ENCODE measurements around the gene TJAP1.

Gene TJAP1

GRCh38 chr6:43494766-43495165 is 17.4 kb downstream of the TJAP1 start:
- peaks cover 7% of the 10 kb centered on the region for H3K4me1 ChIP-seq (ENCODE audit: control insufficient read depth, insufficient read depth, low read length)
- TF ChIP-seq ZNF157 (tag by site-specific recombination; IDR thresholded peaks at IDR 0.05), result no peak
- no peak for TF ChIP-seq ZNF513 (tag by site-specific recombination; IDR thresholded peaks at IDR 0.05)
- no peak for TF ChIP-seq GLIS2 (tag by site-specific recombination; IDR thresholded peaks at IDR 0.05)
- TF ChIP-seq ZNF596 (tag by site-specific recombination; IDR thresholded peaks at IDR 0.05), result no peak
- no peak for TF ChIP-seq ZNF211 (tag by site-specific recombination; IDR thresholded peaks at IDR 0.05; ENCODE audit: low read depth)
- no peak for TF ChIP-seq ZNF514 (tag by site-specific recombination; IDR thresholded peaks at IDR 0.05)
- no peak for TF ChIP-seq ZNF626 (tag by site-specific recombination; IDR thresholded peaks at IDR 0.05)
- TF ChIP-seq ZNF2 (tag by site-specific recombination; IDR thresholded peaks at IDR 0.05), result no peak
- no peak for TF ChIP-seq KLF7 (tag by site-specific recombination; IDR thresholded peaks at IDR 0.05; ENCODE audit: borderline replicate concordance)
- H3K9me3 ChIP-seq (ENCODE audit: control insufficient read depth, insufficient read depth, low read depth, low read length), result no peaks in the 10 kb centered on the region
- H3K27ac ChIP-seq (ENCODE audit: extremely low read depth, low read depth, low read length), result no peak overlapping the region
- H3K4me3 ChIP-seq (ENCODE audit: low read depth, low read length), result no peak overlapping the region
- POLR2A ChIA-PET, result interaction anchor here (0.8 to 1.2 kb wide), 3 partner anchors 12 to 125 kb away, joined by 3 to 4 read pairs (median 3); partner anchors contain the start of gene ZNF318
- peaks cover 9 to 46% of the 10 kb centered on the region in 2 experiments; a peak in 2 of 3 replicates for H3K36me3 ChIP-seq (ENCODE audit: control insufficient read depth in 2 of 2, insufficient read depth in 1 of 2, low read length in 2 of 2)
- CTCF ChIA-PET, result interaction anchor here (0.5 to 11.2 kb wide), 10 partner anchors 8 to 594 kb away, joined by 3 to 142 read pairs (median 7); partner anchors contain the start of genes ABCC10, DLK2 and LRRC73

DNA sequence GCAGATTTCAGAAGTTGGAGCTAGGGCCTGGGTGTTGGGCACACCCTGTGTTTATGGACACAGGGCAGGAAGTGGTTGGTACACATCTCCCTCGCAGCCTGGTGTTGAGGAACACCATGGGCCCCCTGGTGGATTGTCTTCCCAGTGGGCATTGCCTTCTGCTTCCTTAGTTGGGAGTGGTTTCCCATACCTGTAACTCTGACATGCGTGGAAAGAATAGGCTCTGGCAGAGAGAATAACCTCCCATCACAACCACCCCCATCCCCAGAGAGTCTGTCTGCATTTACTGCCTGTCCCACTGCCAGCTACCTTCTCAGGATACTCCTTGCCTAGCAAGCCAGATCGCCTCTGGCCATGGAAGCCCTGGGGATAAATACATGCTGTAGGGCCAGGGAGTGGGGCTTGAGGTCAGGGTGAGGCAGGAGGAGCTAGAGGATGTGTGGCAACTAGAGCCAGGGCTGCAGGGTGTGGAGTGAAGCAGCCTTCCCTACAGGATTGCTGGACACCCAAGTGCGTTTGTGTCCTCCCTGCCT is 18.1 kb downstream of the TJAP1 start:
- POLR2A ChIA-PET, result interaction anchor here (0.9 to 1.8 kb wide), 4 partner anchors 11 to 126 kb away, joined by 3 to 5 read pairs (median 4); partner anchors contain the start of genes TJAP1 and ZNF318
- CTCF ChIA-PET, result interaction anchor here (0.6 to 11.2 kb wide), 17 partner anchors 9 to 635 kb away, joined by 3 to 142 read pairs (median 8); partner anchors contain the start of genes DLK2 and LRRC73

More for the DNA sequence above, 18.1 kb downstream of the TJAP1 start:
- peaks cover 9 to 48% of the 10 kb centered on the region in 2 experiments; a peak in 2 of 3 replicates for H3K36me3 ChIP-seq (ENCODE audit: control insufficient read depth in 2 of 2, insufficient read depth in 1 of 2, low read length in 2 of 2)
- H3K9me3 ChIP-seq (ENCODE audit: control insufficient read depth, insufficient read depth, low read depth, low read length), result no peaks in the 10 kb centered on the region
- H3K4me3 ChIP-seq (ENCODE audit: low read depth, low read length), result no peak overlapping the region
- H3K4me1 ChIP-seq (ENCODE audit: control insufficient read depth, insufficient read depth, low read length), result peaks cover 7% of the 10 kb centered on the region
- no peak overlapping the region for H3K27ac ChIP-seq (ENCODE audit: extremely low read depth, low read depth, low read length)
- TF ChIP-seq ZNF394 (tag by site-specific recombination; IDR thresholded peaks at IDR 0.05; ENCODE audit: borderline replicate concordance), result peak; percentile 27; the same call in 1 of the 2 replicates
- no peak for TF ChIP-seq ZNF239 (tag by site-specific recombination; IDR thresholded peaks at IDR 0.05)
- TF ChIP-seq ZNF140 (tag by site-specific recombination; IDR thresholded peaks at IDR 0.05), result no peak
- TF ChIP-seq CTCF (tag by site-specific recombination; IDR thresholded peaks at IDR 0.05), result 0 out of 2 replicates have a peak, but pooled peaks have one; percentile 31
- no peak for TF ChIP-seq ZNF366 (tag by site-specific recombination; conservative IDR thresholded peaks at IDR 0.05)
- TF ChIP-seq, protein P1, sequence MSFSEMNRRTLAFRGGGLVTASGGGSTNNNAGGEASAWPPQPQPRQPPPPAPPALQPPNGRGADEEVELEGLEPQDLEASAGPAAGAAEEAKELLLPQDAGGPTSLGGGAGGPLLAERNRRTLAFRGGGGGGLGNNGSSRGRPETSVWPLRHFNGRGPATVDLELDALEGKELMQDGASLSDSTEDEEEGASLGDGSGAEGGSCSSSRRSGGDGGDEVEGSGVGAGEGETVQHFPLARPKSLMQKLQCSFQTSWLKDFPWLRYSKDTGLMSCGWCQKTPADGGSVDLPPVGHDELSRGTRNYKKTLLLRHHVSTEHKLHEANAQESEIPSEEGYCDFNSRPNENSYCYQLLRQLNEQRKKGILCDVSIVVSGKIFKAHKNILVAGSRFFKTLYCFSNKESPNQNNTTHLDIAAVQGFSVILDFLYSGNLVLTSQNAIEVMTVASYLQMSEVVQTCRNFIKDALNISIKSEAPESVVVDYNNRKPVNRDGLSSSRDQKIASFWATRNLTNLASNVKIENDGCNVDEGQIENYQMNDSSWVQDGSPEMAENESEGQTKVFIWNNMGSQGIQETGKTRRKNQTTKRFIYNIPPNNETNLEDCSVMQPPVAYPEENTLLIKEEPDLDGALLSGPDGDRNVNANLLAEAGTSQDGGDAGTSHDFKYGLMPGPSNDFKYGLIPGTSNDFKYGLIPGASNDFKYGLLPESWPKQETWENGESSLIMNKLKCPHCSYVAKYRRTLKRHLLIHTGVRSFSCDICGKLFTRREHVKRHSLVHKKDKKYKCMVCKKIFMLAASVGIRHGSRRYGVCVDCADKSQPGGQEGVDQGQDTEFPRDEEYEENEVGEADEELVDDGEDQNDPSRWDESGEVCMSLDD (tag by site-specific recombination; IDR thresholded peaks at IDR 0.05), result no peak
- no peak for TF ChIP-seq ZNF792 (tag by site-specific recombination; IDR thresholded peaks at IDR 0.05)
- no peak for TF ChIP-seq ZNF747 (tag by site-specific recombination; IDR thresholded peaks at IDR 0.05)
- TF ChIP-seq OSR2 (tag by site-specific recombination; IDR thresholded peaks at IDR 0.05), result no peak
- TF ChIP-seq, protein P2, sequence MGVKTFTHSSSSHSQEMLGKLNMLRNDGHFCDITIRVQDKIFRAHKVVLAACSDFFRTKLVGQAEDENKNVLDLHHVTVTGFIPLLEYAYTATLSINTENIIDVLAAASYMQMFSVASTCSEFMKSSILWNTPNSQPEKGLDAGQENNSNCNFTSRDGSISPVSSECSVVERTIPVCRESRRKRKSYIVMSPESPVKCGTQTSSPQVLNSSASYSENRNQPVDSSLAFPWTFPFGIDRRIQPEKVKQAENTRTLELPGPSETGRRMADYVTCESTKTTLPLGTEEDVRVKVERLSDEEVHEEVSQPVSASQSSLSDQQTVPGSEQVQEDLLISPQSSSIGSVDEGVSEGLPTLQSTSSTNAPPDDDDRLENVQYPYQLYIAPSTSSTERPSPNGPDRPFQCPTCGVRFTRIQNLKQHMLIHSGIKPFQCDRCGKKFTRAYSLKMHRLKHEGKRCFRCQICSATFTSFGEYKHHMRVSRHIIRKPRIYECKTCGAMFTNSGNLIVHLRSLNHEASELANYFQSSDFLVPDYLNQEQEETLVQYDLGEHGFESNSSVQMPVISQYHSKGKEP (tag by site-specific recombination; IDR thresholded peaks at IDR 0.05), result no peak
- TF ChIP-seq ZNF48 (tag by site-specific recombination; IDR thresholded peaks at IDR 0.05), result no peak
- TF ChIP-seq, protein P3, sequence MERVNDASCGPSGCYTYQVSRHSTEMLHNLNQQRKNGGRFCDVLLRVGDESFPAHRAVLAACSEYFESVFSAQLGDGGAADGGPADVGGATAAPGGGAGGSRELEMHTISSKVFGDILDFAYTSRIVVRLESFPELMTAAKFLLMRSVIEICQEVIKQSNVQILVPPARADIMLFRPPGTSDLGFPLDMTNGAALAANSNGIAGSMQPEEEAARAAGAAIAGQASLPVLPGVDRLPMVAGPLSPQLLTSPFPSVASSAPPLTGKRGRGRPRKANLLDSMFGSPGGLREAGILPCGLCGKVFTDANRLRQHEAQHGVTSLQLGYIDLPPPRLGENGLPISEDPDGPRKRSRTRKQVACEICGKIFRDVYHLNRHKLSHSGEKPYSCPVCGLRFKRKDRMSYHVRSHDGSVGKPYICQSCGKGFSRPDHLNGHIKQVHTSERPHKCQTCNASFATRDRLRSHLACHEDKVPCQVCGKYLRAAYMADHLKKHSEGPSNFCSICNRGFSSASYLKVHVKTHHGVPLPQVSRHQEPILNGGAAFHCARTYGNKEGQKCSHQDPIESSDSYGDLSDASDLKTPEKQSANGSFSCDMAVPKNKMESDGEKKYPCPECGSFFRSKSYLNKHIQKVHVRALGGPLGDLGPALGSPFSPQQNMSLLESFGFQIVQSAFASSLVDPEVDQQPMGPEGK (tag by site-specific recombination; IDR thresholded peaks at IDR 0.05), result no peak
- no peak for TF ChIP-seq KLF8 (tag by site-specific recombination; IDR thresholded peaks at IDR 0.05)
- no peak for TF ChIP-seq OVOL3 (tag by site-specific recombination; IDR thresholded peaks at IDR 0.05)
